Right lobe of liver (tissue), 4 donors: ENCODE data around the gene SALL1.

Experiments
- CTCF ChIP-seq, 4 donors: fragments of 200-600 bp in 3 of 4; fragments of 450-650 bp in 1 of 4; IDR thresholded peaks; one replicate each; pipeline versions ENCODE4 v1.5.1 to v1.8.0; 2016 to 2022; ENCODE audit warnings: antibody characterized with exemption in 4 of 4, mild to moderate bottlenecking in 2 of 4
- POLR2A ChIP-seq: fragments of 450-650 bp; IDR thresholded peaks from one replicate; pipeline ENCODE4 v1.6.1; 2017; ENCODE audit warnings: antibody characterized with exemption, mild to moderate bottlenecking
- donor health status: DM: no; HTN: no; CAD: no.
- donor health status: DM: no; HTN: no; CAD: no.
- donor health status: DM: no; HTN: yes; CAD: no.

- no peak for TF ChIP-seq POLR2A
- TF ChIP-seq CTCF (IDR thresholded peaks at IDR 0.05) = no peak
These were observed 47.5 kb downstream of the SALL1 start for GRCh38 chr16:51103590-51103989.
